Measurements from ENCODE around the gene RNF148. TPM values are rescaled to one million over a fixed set of nuclear protein-coding genes. Genes with fewer than 3 reads are reported as not detected.

The RNF148 gene
- total and polyA plus RNA-seq, 2 of the 8 experiments (the other 6 are each of a cell fraction or from before 2014, with no cell fraction given), result 0.27 to 0.45 TPM

DNA sequence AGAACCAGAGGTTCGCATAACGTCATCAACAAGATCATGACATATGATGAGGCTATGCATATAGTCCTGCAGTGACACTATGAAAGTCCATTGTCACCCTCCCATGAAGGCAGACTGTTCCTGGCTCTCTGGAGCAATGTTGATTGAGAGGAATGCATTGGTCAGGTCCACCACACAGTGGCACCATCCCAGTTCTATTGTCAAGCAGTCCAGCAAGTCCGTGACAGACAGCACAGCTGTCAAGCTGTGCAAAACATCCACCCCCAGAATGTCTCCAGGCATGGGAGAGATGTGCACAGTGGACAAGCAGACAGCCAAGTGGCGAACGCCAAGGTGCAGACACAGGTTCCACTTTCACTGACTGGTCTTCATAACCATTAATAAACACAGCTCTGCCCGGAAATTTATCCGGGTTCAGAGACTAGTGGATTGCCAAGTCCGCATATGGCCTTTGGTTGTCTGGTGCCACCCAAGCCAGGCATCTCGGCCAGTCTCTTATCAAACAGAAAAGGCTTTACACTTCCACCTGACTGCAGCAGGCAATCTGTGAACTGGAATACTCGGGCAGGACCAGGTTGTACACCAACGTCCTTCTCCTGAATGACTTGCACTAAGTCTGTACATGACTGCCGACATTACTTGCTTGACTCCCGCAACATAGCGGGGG, 11.0 kb downstream of the RNF148 start (continued):
- TF ChIP-seq GTF2F1 (IDR thresholded peaks at IDR 0.05; ENCODE audit: borderline replicate concordance, low read depth, low read length) (no peak), SP1 (IDR thresholded peaks at IDR 0.05; ENCODE audit: low read depth, low read length) (no peak), RNF2 (IDR thresholded peaks at IDR 0.05; ENCODE audit: borderline replicate concordance, low read depth, low read length, missing control alignments, poor library complexity, severe bottlenecking) (no peak), EZH2 (IDR thresholded peaks at IDR 0.05; ENCODE audit: low read depth, low read length, severe bottlenecking) (no peak), YY1 (IDR thresholded peaks at IDR 0.05; ENCODE audit: low read depth, low read length) (no peak), EP300 (IDR thresholded peaks at IDR 0.05; ENCODE audit: borderline replicate concordance in 1 of 2, low read depth in 2 of 2, low read length in 2 of 2) (no peak), SP4 (IDR thresholded peaks at IDR 0.05; ENCODE audit: low read length) (no peak)
- TF ChIP-seq, protein P1, sequence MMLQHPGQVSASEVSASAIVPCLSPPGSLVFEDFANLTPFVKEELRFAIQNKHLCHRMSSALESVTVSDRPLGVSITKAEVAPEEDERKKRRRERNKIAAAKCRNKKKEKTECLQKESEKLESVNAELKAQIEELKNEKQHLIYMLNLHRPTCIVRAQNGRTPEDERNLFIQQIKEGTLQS (IDR thresholded peaks at IDR 0.05; ENCODE audit: insufficient read depth, low read depth, low read length), result no peak

Data from H1 (cell line).